ENCODE data around the gene DNAH7. TPM values are rescaled to one million over a fixed set of nuclear protein-coding genes. Genes with fewer than 3 reads are reported as not detected.

DNAH7 gene
- total and polyA plus RNA-seq, 2 donors (not counting 3 experiments of a cell fraction or from before 2014, with no cell fraction given) = 0.15 to 0.24 TPM

GRCh38 chr2:196075196-196075595 lies 6.6 kb upstream of the DNAH7 start:
- intact Hi-C loops (cut with micrococcal nuclease) = no loop called here
- Histone ChIP-seq H3K9ac (replicated peaks; ENCODE audit: extremely low read depth, insufficient read depth, low read length) (no peak overlapping the region), H4K20me1 (replicated peaks; ENCODE audit: control insufficient read depth, extremely low read depth, insufficient read depth, low read length) (no peaks in the 10 kb centered on the region), H3K4me2 (ENCODE audit: insufficient read depth, low read length) (no peak overlapping the region), H3K79me2 (ENCODE audit: control insufficient read depth, insufficient read depth, low read length) (no peaks in the 10 kb centered on the region), H2AFZ (ENCODE audit: low read depth, low read length) (no peak overlapping the region), H3K4me1 (ENCODE audit: control insufficient read depth, extremely low read depth, insufficient read depth, low read length) (no peaks in the 10 kb centered on the region), H3K27me3 (ENCODE audit: control insufficient read depth in 2 of 2, insufficient read depth in 2 of 2, low read length in 2 of 2) (peaks cover 12 to 17% of the 10 kb centered on the region in 2 experiments), H3K27ac (ENCODE audit: insufficient read depth, low read depth, low read length) (no peak overlapping the region), H3K4me3 (replicated peaks in 1 of 3; ENCODE audit: insufficient read depth in 1 of 3, low read depth in 1 of 3, low read length in 3 of 3) (no peak overlapping the region), H3K36me3 (ENCODE audit: control insufficient read depth in 2 of 2, extremely low read depth in 1 of 2, insufficient read depth in 2 of 2, low read length in 2 of 2) (no peaks in the 10 kb centered on the region), H3K9me1 (replicated peaks; ENCODE audit: control insufficient read depth, extremely low read depth, insufficient read depth, low read length) (no peaks in the 10 kb centered on the region), H3K9me3 (replicated peaks; ENCODE audit: control insufficient read depth, insufficient read depth, low read length) (no peaks in the 10 kb centered on the region)
- DNase-seq (ENCODE audit: low read depth, low spot score) (no peak), FAIRE-seq (no peak)
- no TSS peak for BruUV-seq (replicated peaks)
- CTCF ChIA-PET = no interaction called here
- TF ChIP-seq JUN (IDR thresholded peaks at IDR 0.05; ENCODE audit: borderline replicate concordance, insufficient read depth, insufficient read length, low read depth) (no peak), GATA2 (IDR thresholded peaks at IDR 0.05; ENCODE audit: insufficient read depth, insufficient read length, low read depth, low read length) (no peak), POLR2AphosphoS5 (IDR thresholded peaks at IDR 0.05; ENCODE audit: insufficient read depth, low read depth, low read length) (no peak), EZH2 (IDR thresholded peaks at IDR 0.05; ENCODE audit: borderline replicate concordance, low read depth, low read length, severe bottlenecking) (no peak), MYC (IDR thresholded peaks at IDR 0.05; ENCODE audit: low read depth, low read length) (no peak), CTCF (IDR thresholded peaks at IDR 0.05; ENCODE audit: extremely low read depth in 1 of 2, insufficient read depth in 1 of 2, low read depth in 1 of 2, low read length in 2 of 2) (no peak), FOS (IDR thresholded peaks at IDR 0.05; ENCODE audit: borderline replicate concordance, insufficient read depth, low read length) (no peak), POLR2A (IDR thresholded peaks at IDR 0.05; ENCODE audit: low read depth, low read length) (no peak), MAX (IDR thresholded peaks at IDR 0.05; ENCODE audit: insufficient read depth, insufficient read length) (no peak)
- POLR2A ChIA-PET = no interaction called here
- dilution Hi-C loops (cut with MboI; ENCODE audit: extremely low pct_ligation_motif_present, low sequenced_read_pairs) = no loop called here
